Osteoblast (primary cell): ENCODE data around the gene PTPRN2. TPM values are rescaled to one million over a fixed set of nuclear protein-coding genes. Genes with fewer than 3 reads are reported as not detected.

Experiments
- DNase-seq: peaks from one replicate; pipeline ENCODE4 v3.0.0; 2011; ENCODE audit warnings: low spot score, mixed read lengths; ENCODE audit not compliant: insufficient read length; ENCODE audit errors: missing footprints
- H2AFZ ChIP-seq: 2 replicates; pipeline ENCODE4 v1.6.0; 2011; ENCODE audit warnings: mild to moderate bottlenecking, low read length
- H3K27ac ChIP-seq: 2 replicates; pipeline ENCODE4 v1.5.1; 2011; ENCODE audit warnings: mild to moderate bottlenecking, low read depth, low read length, moderate library complexity
- H3K27me3 ChIP-seq: 2 replicates; pipeline ENCODE4 v1.6.0; 2012; ENCODE audit warnings: mild to moderate bottlenecking, control low read depth, inconsistent platforms, low read length, moderate library complexity; ENCODE audit not compliant: insufficient read depth
- H3K36me3 ChIP-seq: 2 replicates; pipeline ENCODE4 v1.5.1; 2011; ENCODE audit warnings: mild to moderate bottlenecking, low read length, control low read depth, moderate library complexity; ENCODE audit not compliant: insufficient read depth
- H3K4me1 ChIP-seq: 2 replicates; pipeline ENCODE4 v1.5.1; 2011; ENCODE audit warnings: mild to moderate bottlenecking, low read length, control low read depth, moderate library complexity; ENCODE audit not compliant: insufficient read depth
- H3K4me2 ChIP-seq: 2 replicates; pipeline ENCODE4 v1.6.0; 2011; ENCODE audit warnings: mild to moderate bottlenecking, low read length; ENCODE audit not compliant: insufficient read depth
- H3K4me3 ChIP-seq: fragments of 200-600 bp; sonication (generic); 3 replicates; pipeline ENCODE4 v1.5.1; 2012; ENCODE audit warnings: mild to moderate bottlenecking, low read length, inconsistent platforms; ENCODE audit not compliant: insufficient read depth
- H3K79me2 ChIP-seq: 2 replicates; pipeline ENCODE4 v1.6.0; 2012; ENCODE audit warnings: mild to moderate bottlenecking, low read length, control low read depth, inconsistent platforms; ENCODE audit not compliant: insufficient read depth
- H3K9me3 ChIP-seq: 2 replicates; pipeline ENCODE4 v1.5.1; 2011; ENCODE audit warnings: low read depth, low read length, control low read depth
- H4K20me1 ChIP-seq: 2 replicates; pipeline ENCODE4 v1.6.0; 2012; ENCODE audit warnings: mild to moderate bottlenecking, low read length, control low read depth; ENCODE audit not compliant: insufficient read depth
- CTCF ChIP-seq: IDR thresholded peaks from 2 replicates; pipeline ENCODE4 v1.5.1; 2011; ENCODE audit warnings: mild to moderate bottlenecking, low read depth, low read length, moderate library complexity; ENCODE audit errors: extremely low read depth
- total RNA-seq: library from RNA; depleted of rRNA; stranded (reverse); fragments of >200 nt; gene quantifications from 2 replicates; pipeline ENCODE4 v1.2.3, GENCODE V29; 2012

Gene PTPRN2
- total RNA-seq, 1 donor = 0.36 TPM

GRCh38 chr7:158125721-158126120 is 461.9 kb downstream of the PTPRN2 start:
- Histone ChIP-seq H3K4me1 (no peaks in the 10 kb centered on the region), H3K36me3 (no peaks in the 10 kb centered on the region), H3K27me3 (no peaks in the 10 kb centered on the region), H3K79me2 (no peaks in the 10 kb centered on the region), H3K4me2 (no peak overlapping the region), H2AFZ (no peak overlapping the region), H3K9me3 (peaks cover 3% of the 10 kb centered on the region), H4K20me1 (no peaks in the 10 kb centered on the region), H3K27ac (no peak overlapping the region), H3K4me3 (no peak overlapping the region)
- peak; percentile 64 for DNase-seq
- TF ChIP-seq CTCF = no peak

GRCh38 chr7:158125091-158125490 is 462.5 kb downstream of the PTPRN2 start:
- Histone ChIP-seq H3K9me3 (peaks cover 3% of the 10 kb centered on the region), H3K79me2 (no peaks in the 10 kb centered on the region), H3K4me2 (no peak overlapping the region), H3K27ac (no peak overlapping the region), H4K20me1 (no peaks in the 10 kb centered on the region), H3K36me3 (no peaks in the 10 kb centered on the region), H2AFZ (no peak overlapping the region), H3K4me1 (no peaks in the 10 kb centered on the region), H3K27me3 (no peaks in the 10 kb centered on the region), H3K4me3 (no peak overlapping the region)
- no peak for TF ChIP-seq CTCF
- DNase-seq = no peak

- Histone ChIP-seq H3K4me2 (no peak overlapping the region), H3K4me3 (no peak overlapping the region), H3K9me3 (peaks cover 3% of the 10 kb centered on the region), H3K4me1 (no peaks in the 10 kb centered on the region), H3K36me3 (no peaks in the 10 kb centered on the region), H2AFZ (no peak overlapping the region), H4K20me1 (no peaks in the 10 kb centered on the region), H3K27ac (no peak overlapping the region), H3K79me2 (no peaks in the 10 kb centered on the region), H3K27me3 (no peaks in the 10 kb centered on the region)
- TF ChIP-seq CTCF = no peak
- DNase-seq = peak; percentile 71
These were observed 462.9 kb downstream of the PTPRN2 start for GRCh38 chr7:158124671-158125079.

- Histone ChIP-seq H3K27ac (no peak overlapping the region), H3K79me2 (no peaks in the 10 kb centered on the region), H3K9me3 (no peaks in the 10 kb centered on the region), H3K4me2 (no peak overlapping the region), H2AFZ (no peak overlapping the region), H3K4me1 (no peaks in the 10 kb centered on the region), H3K27me3 (no peaks in the 10 kb centered on the region), H3K4me3 (no peak overlapping the region), H3K36me3 (no peaks in the 10 kb centered on the region), H4K20me1 (no peaks in the 10 kb centered on the region)
- peak; percentile 45 for DNase-seq
- TF ChIP-seq CTCF = no peak
These were observed 463.9 kb downstream of the PTPRN2 start for GRCh38 chr7:158123753-158124152.
